ENCODE measurements around the gene TFDP2.
"Not testable (repeated sequence)": the region's sequence is repeated elsewhere in the genome, so short reads cannot be mapped to it uniquely, and the experiment has no call there.

Gene TFDP2

DNA sequence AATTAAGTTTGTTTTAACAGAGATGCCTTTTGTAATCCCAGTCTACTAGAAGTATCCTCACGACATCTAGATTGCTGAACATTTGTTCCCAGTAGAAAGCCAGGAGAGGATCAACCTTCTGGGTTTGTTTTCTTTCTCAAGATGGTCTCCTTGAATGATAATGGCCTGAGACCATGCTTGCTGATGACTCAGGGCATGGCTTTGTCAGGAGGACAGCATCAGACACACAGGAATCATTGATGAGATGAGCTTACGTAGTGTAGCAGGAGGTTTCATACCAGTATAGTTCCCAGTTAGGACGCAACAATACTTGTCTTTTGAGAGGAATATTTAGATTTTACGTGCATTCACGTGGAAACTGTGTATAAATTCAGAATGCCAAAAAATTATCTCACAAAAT, 234.3 kb downstream of the TFDP2 start:
- no peak for DNase-seq (ENCODE audit: low read depth)

DNA sequence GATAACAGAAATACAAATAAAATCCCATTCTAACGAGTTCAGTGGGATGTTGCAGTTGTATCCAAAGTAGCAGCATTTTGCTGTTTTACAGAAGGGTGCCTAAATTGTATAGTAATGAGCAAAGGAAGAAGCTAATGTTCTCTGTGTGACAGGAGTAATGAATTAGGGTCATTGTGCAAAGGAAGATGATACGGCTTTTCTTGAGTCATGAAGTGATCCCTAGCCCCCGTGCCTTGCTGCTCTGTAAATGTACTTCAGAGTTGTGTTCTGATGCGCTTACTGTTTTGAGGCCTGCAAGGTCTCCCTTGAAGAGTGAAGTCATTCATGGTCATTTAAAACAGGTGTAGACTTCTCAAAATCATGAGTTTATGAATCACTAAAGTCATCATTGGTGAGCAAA, 235.0 kb downstream of the TFDP2 start:
- DNase-seq (ENCODE audit: low read depth) = no peak
- H3K4me3 ChIP-seq (ENCODE audit: low read length) = no peak overlapping the region
- TF ChIP-seq, protein P1, sequence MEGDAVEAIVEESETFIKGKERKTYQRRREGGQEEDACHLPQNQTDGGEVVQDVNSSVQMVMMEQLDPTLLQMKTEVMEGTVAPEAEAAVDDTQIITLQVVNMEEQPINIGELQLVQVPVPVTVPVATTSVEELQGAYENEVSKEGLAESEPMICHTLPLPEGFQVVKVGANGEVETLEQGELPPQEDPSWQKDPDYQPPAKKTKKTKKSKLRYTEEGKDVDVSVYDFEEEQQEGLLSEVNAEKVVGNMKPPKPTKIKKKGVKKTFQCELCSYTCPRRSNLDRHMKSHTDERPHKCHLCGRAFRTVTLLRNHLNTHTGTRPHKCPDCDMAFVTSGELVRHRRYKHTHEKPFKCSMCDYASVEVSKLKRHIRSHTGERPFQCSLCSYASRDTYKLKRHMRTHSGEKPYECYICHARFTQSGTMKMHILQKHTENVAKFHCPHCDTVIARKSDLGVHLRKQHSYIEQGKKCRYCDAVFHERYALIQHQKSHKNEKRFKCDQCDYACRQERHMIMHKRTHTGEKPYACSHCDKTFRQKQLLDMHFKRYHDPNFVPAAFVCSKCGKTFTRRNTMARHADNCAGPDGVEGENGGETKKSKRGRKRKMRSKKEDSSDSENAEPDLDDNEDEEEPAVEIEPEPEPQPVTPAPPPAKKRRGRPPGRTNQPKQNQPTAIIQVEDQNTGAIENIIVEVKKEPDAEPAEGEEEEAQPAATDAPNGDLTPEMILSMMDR (conservative IDR thresholded peaks at IDR 0.05; ENCODE audit: low read depth, low read length) = no peak

More for the DNA sequence above, 234.3 kb downstream of the TFDP2 start:
- TF ChIP-seq, protein P1 (conservative IDR thresholded peaks at IDR 0.05; ENCODE audit: low read depth, low read length) = no peak
- no peak overlapping the region for H3K4me3 ChIP-seq (ENCODE audit: low read length)

DNA sequence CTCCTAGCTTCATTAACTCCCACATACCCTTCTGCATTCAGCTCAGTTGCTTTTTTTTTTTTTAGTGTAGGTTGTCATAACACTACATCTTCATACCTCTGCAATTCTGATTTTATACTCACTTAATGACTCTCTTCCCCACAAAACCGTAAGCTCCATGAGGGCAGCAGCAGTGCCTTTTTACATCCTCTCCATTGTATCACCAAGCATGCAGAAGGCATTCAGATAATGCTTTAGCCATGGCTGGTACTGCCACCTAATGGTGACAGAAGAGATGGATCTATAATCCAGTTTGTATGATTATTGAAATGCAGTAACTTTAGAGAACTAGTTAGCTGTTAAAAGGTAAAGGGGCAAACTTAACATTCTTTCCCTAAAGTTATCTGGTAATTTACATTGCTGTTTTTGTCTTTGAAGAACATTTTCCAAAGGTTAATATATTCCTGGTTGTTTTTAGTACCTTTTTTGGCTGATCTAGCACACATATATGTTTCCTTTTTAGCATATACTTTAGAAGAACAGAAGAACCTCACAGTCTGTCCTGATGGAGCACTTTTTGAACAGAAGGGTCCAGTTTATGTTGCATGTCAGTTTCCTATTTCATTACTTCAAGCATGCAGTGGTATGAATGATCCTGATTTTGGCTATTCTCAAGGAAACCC, 236.1 kb downstream of the TFDP2 start:
- TF ChIP-seq, protein P1 (conservative IDR thresholded peaks at IDR 0.05; ENCODE audit: low read depth, low read length) = peak; percentile 72
- no peak overlapping the region for H3K4me3 ChIP-seq (ENCODE audit: low read length)
- no peak for DNase-seq (ENCODE audit: low read depth)

DNA sequence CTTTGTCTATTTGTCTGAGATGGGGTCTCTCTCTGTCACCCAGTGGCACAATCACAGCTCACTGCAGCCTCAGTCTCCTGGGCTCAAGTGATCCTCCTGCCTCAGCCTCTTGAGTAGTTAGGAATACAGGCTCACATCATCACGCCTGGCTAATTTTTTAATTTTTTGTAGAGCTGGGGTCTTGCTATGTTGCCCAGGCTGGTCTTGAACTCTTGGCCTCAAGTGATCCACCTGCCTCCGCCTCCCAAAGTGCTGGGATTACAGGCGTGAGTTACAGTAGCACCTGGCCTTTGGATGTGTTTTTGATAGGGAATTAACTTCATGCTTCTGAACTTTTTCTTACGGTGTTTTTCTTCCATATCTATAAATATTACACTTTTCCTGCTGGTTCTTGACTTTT, 239.4 kb downstream of the TFDP2 start:
- H3K4me3 ChIP-seq (ENCODE audit: low read length); DNase-seq (ENCODE audit: low read depth): not testable (repeated sequence)

DNA sequence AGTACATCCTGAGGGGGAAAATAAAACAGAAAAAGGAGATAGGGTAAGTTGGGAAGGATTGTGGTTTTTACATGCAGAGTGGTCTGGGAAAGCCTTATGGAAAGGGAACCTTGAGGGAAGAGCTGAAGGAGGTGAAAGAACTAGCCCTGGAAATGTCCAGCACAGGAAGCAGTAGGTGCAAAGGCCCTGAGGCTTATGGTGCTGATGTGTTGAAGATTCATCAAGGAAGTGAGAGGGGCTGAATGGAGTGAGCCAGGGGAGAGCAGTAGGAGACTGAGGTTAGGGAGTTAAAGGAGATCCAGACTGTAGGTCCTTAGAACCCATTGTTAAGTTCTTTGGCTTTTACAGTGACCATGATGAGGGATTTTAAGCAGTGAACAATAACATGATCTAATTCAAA, 239.9 kb downstream of the TFDP2 start:
- no peak for DNase-seq (ENCODE audit: low read depth)
- no peak overlapping the region for H3K4me3 ChIP-seq (ENCODE audit: low read length)
- TF ChIP-seq, protein P1 (conservative IDR thresholded peaks at IDR 0.05; ENCODE audit: low read depth, low read length) = no peak

DNA sequence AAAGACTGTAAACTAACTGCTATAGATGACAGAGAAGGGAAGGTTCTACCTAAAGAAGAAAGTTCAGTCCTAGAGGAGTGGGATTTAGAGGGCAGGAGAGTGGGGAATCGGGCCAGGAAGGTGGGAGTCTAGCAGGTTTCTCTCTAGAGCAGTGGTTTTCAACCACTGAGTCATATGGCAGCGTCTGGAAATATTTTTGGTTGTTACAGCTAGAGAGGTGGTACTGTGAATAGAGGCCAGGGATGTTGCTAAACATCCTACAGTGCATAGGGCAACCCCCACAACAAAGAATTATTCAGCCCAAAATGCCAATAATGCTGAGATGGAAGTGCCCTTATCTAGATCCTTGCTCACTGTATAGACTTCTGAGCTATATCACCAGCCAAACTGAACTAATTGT, 244.2 kb downstream of the TFDP2 start:
- TF ChIP-seq, protein P1 (conservative IDR thresholded peaks at IDR 0.05; ENCODE audit: low read depth, low read length) = no peak
- DNase-seq (ENCODE audit: low read depth) = no peak

DNA sequence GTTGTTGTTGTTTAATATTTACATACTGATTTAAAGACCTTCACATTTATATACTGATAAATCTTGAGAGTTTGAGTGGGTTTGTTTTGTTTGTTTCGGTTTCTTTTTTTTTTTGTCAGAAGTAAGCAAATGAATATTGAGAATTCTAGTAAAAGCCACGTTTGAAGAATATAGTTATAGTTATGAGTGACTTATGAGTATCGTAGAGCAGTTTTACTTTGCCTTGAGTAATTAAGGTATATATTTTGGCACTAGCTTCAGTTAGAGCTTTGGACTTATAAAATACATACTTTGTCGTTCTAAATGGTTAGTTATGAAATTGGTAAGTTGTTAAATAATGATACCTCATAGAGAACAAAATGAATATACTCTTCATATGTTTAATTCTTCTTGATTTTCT, 245.1 kb downstream of the TFDP2 start:
- TF ChIP-seq, protein P1 (conservative IDR thresholded peaks at IDR 0.05; ENCODE audit: low read depth, low read length) = no peak
- H3K4me3 ChIP-seq (ENCODE audit: low read length) = no peak overlapping the region
- DNase-seq (ENCODE audit: low read depth) = no peak

More for the DNA sequence above, 244.2 kb downstream of the TFDP2 start:
- H3K4me3 ChIP-seq (ENCODE audit: low read length) = no peak overlapping the region

All from retinal pigment epithelial cell (primary cell).